HG03139 (cell line): ENCODE measurements around the gene RETREG1.
"Not testable (repeated sequence)": the region's sequence is repeated elsewhere in the genome, so short reads cannot be mapped to it uniquely, and the experiment has no call there.

Experiments
- ATAC-seq: cut with Tn5 transposase; IDR thresholded peaks from one replicate; pipeline ENCODE4 v1.9.1; 2021; ENCODE audit not compliant: unreplicated experiment

Gene RETREG1

DNA sequence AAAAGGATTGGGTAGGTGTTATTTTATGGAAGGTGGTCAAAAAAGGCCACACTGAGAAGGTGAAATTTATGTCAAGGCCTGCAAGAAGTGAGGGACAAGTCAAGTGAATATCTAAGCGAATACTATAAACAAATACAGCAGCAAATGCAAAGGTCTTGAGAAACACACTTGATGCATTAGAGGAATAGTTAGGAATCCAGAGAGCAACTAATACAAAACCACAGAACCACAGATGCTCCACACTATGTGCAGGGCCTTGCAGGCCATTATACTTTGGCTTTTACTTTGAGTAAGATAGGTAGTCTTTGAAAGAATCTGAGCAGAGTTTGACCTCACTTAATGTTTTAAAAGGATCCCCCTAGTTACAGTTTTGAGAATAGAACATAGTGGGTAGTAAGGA, 155.8 kb downstream of the RETREG1 start:
- ATAC-seq: no peak

GRCh38 chr5:16459451-16459850, 157.3 kb downstream of the RETREG1 start:
- no peak for ATAC-seq

GRCh38 chr5:16457853-16458252, 158.9 kb downstream of the RETREG1 start:
- no peak for ATAC-seq

- no peak for ATAC-seq
Measured at GRCh38 chr5:16457451-16457850, 159.3 kb downstream of the RETREG1 start.

GRCh38 chr5:16456103-16456832, 160.5 kb downstream of the RETREG1 start:
- peak; percentile 77 for ATAC-seq

- no peak for ATAC-seq
Measured at GRCh38 chr5:16455668-16456067, 161.1 kb downstream of the RETREG1 start.

GRCh38 chr5:16454686-16455085, 162.1 kb downstream of the RETREG1 start:
- ATAC-seq: no peak

- no peak for ATAC-seq
Measured at GRCh38 chr5:16453609-16454008, 163.2 kb downstream of the RETREG1 start.

DNA sequence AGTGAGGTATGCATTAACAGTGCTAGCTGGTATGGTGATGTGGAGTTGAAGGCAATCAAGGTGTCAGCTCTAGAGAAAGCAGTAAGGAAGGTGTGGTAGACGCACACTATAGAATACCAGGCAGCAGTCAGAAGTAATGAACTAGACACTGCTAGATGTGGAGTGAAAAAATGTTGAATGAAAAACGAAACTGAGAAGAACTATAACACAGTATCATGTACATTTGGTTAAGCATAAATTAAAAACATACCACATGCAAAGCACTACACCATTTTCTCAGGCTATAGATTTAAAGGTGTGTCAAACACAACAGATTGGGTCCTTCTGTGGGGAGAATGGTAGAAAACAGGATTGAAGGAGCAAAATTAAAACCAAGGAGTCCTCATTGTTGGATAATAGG, 166.6 kb downstream of the RETREG1 start:
- ATAC-seq: no peak

- no peak for ATAC-seq
Measured at GRCh38 chr5:16446993-16447392, 169.8 kb downstream of the RETREG1 start.

DNA sequence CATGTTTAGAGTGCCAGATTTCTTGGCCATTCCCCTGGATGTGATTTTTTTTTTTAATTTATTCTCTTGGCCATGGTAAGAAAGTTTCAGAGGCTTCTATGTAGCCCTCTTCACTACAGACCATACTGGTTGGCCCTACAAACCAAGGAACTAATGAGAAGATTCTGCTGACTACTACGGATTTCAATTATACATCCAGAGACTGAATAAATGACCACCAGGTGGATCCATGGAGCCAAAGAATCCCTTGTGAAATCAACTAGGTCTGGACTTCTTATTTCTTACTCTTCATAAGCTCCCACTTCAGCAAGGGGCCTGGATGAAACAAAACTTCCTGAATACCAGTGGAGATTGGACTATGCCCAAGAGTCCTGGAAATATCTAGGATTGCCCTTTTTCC, 178.8 kb downstream of the RETREG1 start:
- ATAC-seq: no peak

- not testable (repeated sequence) for ATAC-seq
Measured at GRCh38 chr5:16436065-16436682, 180.6 kb downstream of the RETREG1 start.

- no peak for ATAC-seq
Measured at GRCh38 chr5:16431490-16431889, 185.3 kb downstream of the RETREG1 start.

GRCh38 chr5:16430349-16431089, 186.3 kb downstream of the RETREG1 start:
- ATAC-seq: no peak

DNA sequence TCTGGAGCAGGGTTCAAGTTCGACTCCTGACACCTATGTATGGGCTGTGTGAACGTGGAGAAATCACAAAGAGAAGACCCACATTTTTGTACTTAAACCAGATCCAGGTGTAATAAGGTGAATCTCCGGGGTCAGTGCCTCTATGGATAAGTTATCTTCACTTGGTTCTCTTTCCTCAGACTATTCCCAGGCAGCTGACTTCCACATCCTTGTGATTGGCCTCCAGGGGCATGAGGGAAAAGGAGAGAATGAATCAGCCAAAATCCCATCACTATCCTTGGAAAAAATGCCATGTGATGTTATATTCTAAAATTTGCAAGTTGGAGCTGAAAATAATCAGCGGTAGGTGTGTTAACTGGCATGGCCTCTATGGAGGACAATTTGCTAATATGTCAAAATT, 188.4 kb downstream of the RETREG1 start:
- ATAC-seq: no peak

- no peak for ATAC-seq
Measured at GRCh38 chr5:16427587-16427986, 189.2 kb downstream of the RETREG1 start.
